Liver (tissue), 9 donors: ENCODE data around the gene ZNF649. TPM values are rescaled to one million over a fixed set of nuclear protein-coding genes. Genes with fewer than 3 reads are reported as not detected.

Source experiments
- DNase-seq: peaks from one replicate; pipeline ENCODE4 v3.0.0-alpha.2; 2017; ENCODE audit warnings: low spot score
- H3K27ac ChIP-seq, 2 donors: one replicate each; pipeline ENCODE4 v1.7.0; 2013; ENCODE audit warnings: inconsistent platforms in 2 of 2, low read length in 2 of 2, control low read depth in 1 of 2, low read depth in 1 of 2, mild to moderate bottlenecking in 1 of 2
- H3K27me3 ChIP-seq, 4 donors: one replicate each; pipeline versions ENCODE4 v1.6.1 to v1.7.0; 2013; ENCODE audit warnings: low read length in 3 of 4, inconsistent platforms in 1 of 4, mild to moderate bottlenecking in 1 of 4, moderate library complexity in 1 of 4; ENCODE audit not compliant: control insufficient read depth in 4 of 4, insufficient read depth in 4 of 4
- H3K36me3 ChIP-seq, 4 donors: one replicate each; pipeline versions ENCODE4 v1.6.1 to v1.7.0; 2013; ENCODE audit warnings: low read length in 3 of 4, mild to moderate bottlenecking in 3 of 4, low read depth in 1 of 4, moderate library complexity in 1 of 4; ENCODE audit not compliant: control insufficient read depth in 4 of 4, insufficient read depth in 3 of 4
- H3K4me1 ChIP-seq, 4 donors: one replicate each; pipeline versions ENCODE4 v1.6.1 to v1.7.0; 2013; ENCODE audit warnings: low read length in 3 of 4, mild to moderate bottlenecking in 3 of 4, moderate library complexity in 1 of 4; ENCODE audit not compliant: control insufficient read depth in 4 of 4, insufficient read depth in 4 of 4
- H3K4me3 ChIP-seq, 3 donors: one replicate each; pipeline versions ENCODE4 v1.6.1 to v1.7.0; 2013; ENCODE audit warnings: low read length in 3 of 3, control low read depth in 1 of 3, low read depth in 1 of 3, mild to moderate bottlenecking in 1 of 3
- H3K9ac ChIP-seq, 2 donors: one replicate each; pipeline ENCODE4 v1.7.0; 2013; ENCODE audit warnings: low read length in 2 of 2, mild to moderate bottlenecking in 2 of 2, moderate library complexity in 2 of 2, control low read depth in 1 of 2, low read depth in 1 of 2
- H3K9me3 ChIP-seq, 4 donors: one replicate each; pipeline versions ENCODE4 v1.6.1 to v1.7.0; 2013; ENCODE audit warnings: low read length in 3 of 4; ENCODE audit not compliant: control insufficient read depth in 4 of 4
- CTCF ChIP-seq: fragments of 150-350 bp; IDR thresholded peaks from 2 replicates; pipeline ENCODE4 v1.5.1; 2017; ENCODE audit warnings: improper control_type of control experiment, low read depth, low read length; ENCODE audit not compliant: missing input control
- EGR1 ChIP-seq, 2 donors: IDR thresholded peaks; 2 replicates each; pipeline ENCODE4 v1.6.1; 2016 to 2018; ENCODE audit warnings: antibody characterized with exemption in 2 of 2, low read depth in 2 of 2
- FOXA1 ChIP-seq: IDR thresholded peaks from 2 replicates; pipeline ENCODE4 v1.6.1; 2016; ENCODE audit warnings: antibody characterized with exemption
- FOXA2 ChIP-seq: IDR thresholded peaks from 2 replicates; pipeline ENCODE4 v1.6.1; 2016; ENCODE audit warnings: antibody characterized with exemption
- GABPA ChIP-seq, 2 donors: IDR thresholded peaks in 1 of 2; conservative IDR thresholded peaks in 1 of 2; 2 replicates each; pipeline ENCODE4 v1.6.1; 2016; ENCODE audit warnings: antibody characterized with exemption in 2 of 2, mild to moderate bottlenecking in 1 of 2, moderate library complexity in 1 of 2
- HNF4A ChIP-seq, 2 donors: conservative IDR thresholded peaks; 2 replicates each; pipeline ENCODE4 v1.6.1; 2016; ENCODE audit warnings: antibody characterized with exemption in 2 of 2, mild to moderate bottlenecking in 2 of 2
- HNF4G ChIP-seq: IDR thresholded peaks from 2 replicates; pipeline ENCODE4 v1.6.1; 2016; ENCODE audit warnings: antibody characterized with exemption
- JUND ChIP-seq, 2 donors: IDR thresholded peaks; 2 replicates each; pipeline ENCODE4 v1.6.1; 2016; ENCODE audit warnings: antibody characterized with exemption in 2 of 2
- NR2F2 ChIP-seq: IDR thresholded peaks from 2 replicates; pipeline ENCODE4 v1.6.1; 2016; ENCODE audit warnings: antibody characterized with exemption
- RAD21 ChIP-seq, 2 donors: IDR thresholded peaks; 2 replicates each; pipeline ENCODE4 v1.6.1; 2016; ENCODE audit warnings: antibody characterized with exemption in 2 of 2, mild to moderate bottlenecking in 2 of 2
- RXRA ChIP-seq, 2 donors: IDR thresholded peaks; 2 replicates each; pipeline ENCODE4 v1.6.1; 2017 to 2018; ENCODE audit warnings: antibody characterized with exemption in 2 of 2, mild to moderate bottlenecking in 1 of 2
- SP1 ChIP-seq: IDR thresholded peaks from 2 replicates; pipeline ENCODE4 v1.6.1; 2018; ENCODE audit warnings: antibody characterized with exemption, mild to moderate bottlenecking
- TAF1 ChIP-seq: conservative IDR thresholded peaks from 2 replicates; pipeline ENCODE4 v1.6.1; 2016; ENCODE audit warnings: antibody characterized with exemption, mild to moderate bottlenecking
- YY1 ChIP-seq: IDR thresholded peaks from 2 replicates; pipeline ENCODE4 v1.6.1; 2016; ENCODE audit warnings: antibody characterized with exemption, mild to moderate bottlenecking
- WGBS: extraction: QIAGEN DNeasy Blood & Tissue Kit; methylation state at CpG from one replicate; pipeline ENCODE4 v1.1.7; 2013; 5-methylcytosine and 5-hydroxymethylcytosine counted together
- polyA plus RNA-seq, 2 donors: library from polyadenylated mRNA; stranded (reverse) in 1 of 2; unstranded in 1 of 2; fragments of 200-250 nt in 1 of 2; fragments of >200 nt in 1 of 2; fragmentation: Nextera tagmentation in 1 of 2; extraction: Ambion mirVana in 1 of 2; gene quantifications; one replicate each; pipeline versions ENCODE4 v1.2.1 to v1.2.3, GENCODE V29; 2013 to 2015
- total RNA-seq, 2 donors: library from RNA; depleted of rRNA; stranded (reverse); fragments of >200 nt; gene quantifications; one replicate each; pipeline ENCODE4 v1.2.3, GENCODE V29; 2014
- TF ChIP-seq, protein P1 (sequence below): IDR thresholded peaks from 2 replicates; pipeline ENCODE4 v1.6.1; 2016; ENCODE audit warnings: antibody characterized with exemption
- TF ChIP-seq, protein P2 (sequence below): IDR thresholded peaks from 2 replicates; pipeline ENCODE4 v1.6.1; 2016; ENCODE audit warnings: antibody characterized with exemption
- donor health status: healthy.
- donor health status: healthy.
- donor health status: healthy.
- donor health status: healthy.
- donor health status: healthy.

Gene ZNF649
- total and polyA plus RNA-seq, 4 donors: 0.83 to 5.0 (median 3.1) TPM

GRCh38 chr19:51926784-51927741 is 22.2 kb upstream of the ZNF649 start, which contains the start of gene ZNF613 (continued):
- no peak for TF ChIP-seq RAD21 (IDR thresholded peaks at IDR 0.05)
- no peak for TF ChIP-seq FOXA1
- TF ChIP-seq FOXA2: no peak
- TF ChIP-seq HNF4A (conservative IDR thresholded peaks at IDR 0.05): peak; percentile 23 to 29
- TF ChIP-seq TAF1: peak; percentile 49
- TF ChIP-seq JUND (IDR thresholded peaks at IDR 0.05): peak; percentile 24 to 78
- TF ChIP-seq, protein P1, sequence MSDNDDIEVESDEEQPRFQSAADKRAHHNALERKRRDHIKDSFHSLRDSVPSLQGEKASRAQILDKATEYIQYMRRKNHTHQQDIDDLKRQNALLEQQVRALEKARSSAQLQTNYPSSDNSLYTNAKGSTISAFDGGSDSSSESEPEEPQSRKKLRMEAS: peak; percentile 77
- no peak for TF ChIP-seq HNF4G
- peak; percentile 36 to 56 for TF ChIP-seq RXRA (IDR thresholded peaks at IDR 0.05)
- no peak for TF ChIP-seq EGR1 (IDR thresholded peaks at IDR 0.05; ENCODE audit: low read depth in 2 of 2)

- peak overlapping the region; percentile 90 to 97 for H3K27ac ChIP-seq
- peaks cover 18 to 33% (median 27%) of the 10 kb centered on the region in 4 donors for H3K9me3 ChIP-seq
Observed at GRCh38 chr19:51926426-51926783, 21.6 kb upstream of the ZNF649 start.

More at GRCh38 chr19:51926426-51926783, 21.6 kb upstream of the ZNF649 start:
- Histone ChIP-seq H3K4me1 (peaks cover 3 to 10% (median 5%) of the 10 kb centered on the region in 4 donors), H3K9ac (no peak overlapping the region), H3K36me3 (peaks cover 0 to 17% (median 14%) of the 10 kb centered on the region in 4 donors), H3K27me3 (no peaks in the 10 kb centered on the region), H3K4me3 (peak overlapping the region; percentile 68 to 95 (median 78))
- DNase-seq: no peak
- no peak for TF ChIP-seq NR2F2
- no peak for TF ChIP-seq FOXA1
- TF ChIP-seq CTCF: no peak
- TF ChIP-seq HNF4G: no peak
- no peak for TF ChIP-seq YY1
- no peak for TF ChIP-seq GABPA (IDR thresholded peaks at IDR 0.05 in 1 of 2, conservative IDR thresholded peaks at IDR 0.05 in 1 of 2)
- TF ChIP-seq, protein P2, sequence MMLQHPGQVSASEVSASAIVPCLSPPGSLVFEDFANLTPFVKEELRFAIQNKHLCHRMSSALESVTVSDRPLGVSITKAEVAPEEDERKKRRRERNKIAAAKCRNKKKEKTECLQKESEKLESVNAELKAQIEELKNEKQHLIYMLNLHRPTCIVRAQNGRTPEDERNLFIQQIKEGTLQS: no peak
- TF ChIP-seq SP1: no peak
- no peak for TF ChIP-seq FOXA2
- TF ChIP-seq, protein P1: no peak
- no peak for TF ChIP-seq HNF4A (conservative IDR thresholded peaks at IDR 0.05)
- TF ChIP-seq JUND (IDR thresholded peaks at IDR 0.05): no peak
- WGBS: 28% methylated on average over 11 of the region's 11 CpGs
